ENCODE results near the gene EBLN1. TPM values are rescaled to one million over a fixed set of nuclear protein-coding genes. Genes with fewer than 3 reads are reported as not detected.

The EBLN1 gene
- total RNA-seq, 3 donors from 2014 or later = not detected

- no peak overlapping the region for H3K4me3 ChIP-seq
- no peak for DNase-seq (ENCODE audit: low spot score in 2 of 2)
- intact Hi-C loops (cut with DNase I; ENCODE audit: low total_unique reads) = no loop called here
- H3K27ac ChIP-seq = no peak overlapping the region
- TF ChIP-seq CTCF (IDR thresholded peaks at IDR 0.05) = no peak
- H3K36me3 ChIP-seq = no peaks in the 10 kb centered on the region
- H3K4me1 ChIP-seq = no peaks in the 10 kb centered on the region
- no peaks in the 10 kb centered on the region for H3K27me3 ChIP-seq
- no peaks in the 10 kb centered on the region for H3K9me3 ChIP-seq
Observed at GRCh38 chr10:22159979-22160378, 57.8 kb downstream of the EBLN1 start.

- Histone ChIP-seq H3K27ac (no peak overlapping the region), H3K4me3 (no peak overlapping the region), H3K4me1 (no peaks in the 10 kb centered on the region), H3K36me3 (no peaks in the 10 kb centered on the region), H3K9me3 (no peaks in the 10 kb centered on the region), H3K27me3 (no peaks in the 10 kb centered on the region)
- intact Hi-C loops (cut with DNase I; ENCODE audit: low total_unique reads) = no loop called here
- TF ChIP-seq POLR2AphosphoS5 (IDR thresholded peaks at IDR 0.05) (no peak), POLR2A (IDR thresholded peaks at IDR 0.05) (no peak), CTCF (IDR thresholded peaks at IDR 0.05) (no peak)
- no peak for DNase-seq (ENCODE audit: low spot score in 2 of 2)
Observed at GRCh38 chr10:22159180-22159579, 58.6 kb downstream of the EBLN1 start.

Other genes with a start within 250 kb of the EBLN1 start
- gene DNAJC1, start 214.3 kb downstream of the EBLN1 start, total RNA-seq = 10 to 100 TPM; 63.7 to 93.0 (median 92.1) TPM
- gene COMMD3, start 98.4 kb upstream of the EBLN1 start, total RNA-seq = 10 to 100 TPM; 30.1 to 51.4 (median 35.7) TPM
- gene BMI1, start 103.1 kb upstream of the EBLN1 start, total RNA-seq = 10 to 100 TPM; 48.5 to 92.3 (median 68.5) TPM
- gene SPAG6, start 127.5 kb upstream of the EBLN1 start, total RNA-seq = 1 to 10 TPM in 1 of 3 donors, under 1 TPM in 1, not detected in 1; 0.59 to 4.9 TPM

Data from breast epithelium (tissue), 4 donors.